A673 (cell line): ENCODE data around the gene SLIT1. TPM values are rescaled to one million over a fixed set of nuclear protein-coding genes. Genes with fewer than 3 reads are reported as not detected.

ENCODE experiments used
- BruUV-seq: library from RNA; stranded (reverse); fragments of 400-500 nt; replicated peaks from 2 replicates; lab custom pipeline; 2021; lab: Mats Ljungman, UMichigan
- CTCF ChIA-PET: fragments of 300-600 bp; sonication (Branson Sonifier 250); formaldehyde crosslinking; loops from one replicate; lab custom pipeline; 2022; ENCODE audit warnings: antibody characterized with exemption; lab: Charles Lee
- POLR2A ChIA-PET: fragments of 300-600 bp; sonication (Branson Sonifier 250); formaldehyde crosslinking; loops from one replicate; lab custom pipeline; 2022; ENCODE audit warnings: antibody characterized with exemption; ENCODE audit not compliant: low non-redundant PET; lab: Charles Lee
- DNase-seq: peaks from one replicate; pipeline ENCODE4 v3.0.0-alpha.2; 2015; ENCODE audit warnings: low spot score
- H3K27ac ChIP-seq: fragments of 200-600 bp; sonication (generic); 2 replicates; pipeline ENCODE4 v1.5.1; 2016; ENCODE audit warnings: mixed run types, low read depth, mild to moderate bottlenecking, mixed read lengths, antibody characterized with exemption, low read length; ENCODE audit not compliant: poor library complexity, severe bottlenecking
- H3K27me3 ChIP-seq: fragments of 200-600 bp; sonication (generic); replicated peaks from 2 replicates; pipeline ENCODE4 v1.6.1; 2017; ENCODE audit warnings: mixed run types, low read depth, mild to moderate bottlenecking, mixed read lengths, antibody characterized with exemption, low read length; ENCODE audit not compliant: insufficient read depth, poor library complexity
- H3K36me3 ChIP-seq: fragments of 200-600 bp; sonication (generic); 2 replicates; pipeline ENCODE4 v1.6.1; 2016; ENCODE audit warnings: mixed run types, mild to moderate bottlenecking, mixed read lengths, antibody characterized with exemption, low read length; ENCODE audit not compliant: insufficient read depth, poor library complexity, severe bottlenecking
- H3K4me1 ChIP-seq: fragments of 200-600 bp; sonication (generic); 2 replicates; pipeline ENCODE4 v1.6.1; 2017; ENCODE audit warnings: mixed run types, mild to moderate bottlenecking, mixed read lengths, antibody characterized with exemption, low read length; ENCODE audit not compliant: insufficient read depth, poor library complexity, severe bottlenecking
- H3K4me3 ChIP-seq: fragments of 200-600 bp; sonication (generic); 2 replicates; pipeline ENCODE4 v1.5.1; 2016; ENCODE audit warnings: low read depth, mixed run types, mild to moderate bottlenecking, mixed read lengths, low read length; ENCODE audit not compliant: poor library complexity, severe bottlenecking
- H3K9me3 ChIP-seq: fragments of 200-600 bp; sonication (generic); 2 replicates; pipeline ENCODE4 v1.6.1; 2016; ENCODE audit warnings: mixed run types, low read depth, mild to moderate bottlenecking, mixed read lengths, antibody characterized with exemption, low read length; ENCODE audit not compliant: poor library complexity, severe bottlenecking
- EZH2 ChIP-seq: fragments of 200-600 bp; sonication (generic); IDR thresholded peaks from 2 replicates; pipeline ENCODE4 v1.6.1; 2017; ENCODE audit warnings: borderline replicate concordance, low read depth, mild to moderate bottlenecking, mixed read lengths, antibody characterized with exemption, low read length; ENCODE audit not compliant: poor library complexity, severe bottlenecking
- intact Hi-C: fragments of 100-400 bp; cut with micrococcal nuclease; formaldehyde crosslinking; loops from one replicate; pipeline ENCODE4 v1.10.0; 2022; ENCODE audit not compliant: unreplicated experiment
- total RNA-seq: library from RNA; stranded (reverse); gene quantifications from 2 replicates; pipeline ENCODE4 v1.2.3, GENCODE V29; 2021
- TF ChIP-seq, protein P1 (sequence below): fragments of 300-800, 200-600 bp; sonication (generic); conservative IDR thresholded peaks from 2 replicates; pipeline ENCODE4 v1.5.1; 2017; ENCODE audit warnings: low read depth, mild to moderate bottlenecking, antibody characterized with exemption, low read length, moderate library complexity, mixed read lengths

SLIT1 gene
- total RNA-seq, 1 experiment from 2014 or later, result 0.43 TPM

DNA sequence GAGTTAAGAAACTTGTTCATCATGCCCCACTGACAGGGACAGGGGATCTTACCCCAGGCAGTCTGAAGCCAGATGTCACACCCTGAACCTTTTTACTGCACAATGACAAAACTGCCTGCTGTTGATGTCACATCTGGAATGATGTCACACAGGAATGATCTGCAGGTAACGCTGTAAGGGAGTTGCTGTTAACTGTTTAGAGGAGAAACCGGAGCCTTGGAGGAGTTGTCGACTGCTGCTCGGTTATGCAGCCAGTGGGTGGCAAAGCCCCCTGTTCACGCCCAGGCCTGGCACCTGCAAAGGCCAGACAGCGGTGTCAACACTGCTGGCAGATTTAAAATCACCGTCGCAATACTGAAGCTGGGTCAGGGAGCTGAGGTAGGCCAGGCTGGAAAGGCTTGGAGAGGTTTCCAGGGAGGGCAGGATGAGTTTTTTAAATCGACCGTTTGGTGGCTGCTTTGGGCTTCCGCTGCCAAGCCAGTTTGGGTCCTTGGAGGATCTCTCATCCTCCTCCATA is 10.0 kb upstream of the SLIT1 start:
- H3K27me3 ChIP-seq, result peaks cover 3% of the 10 kb centered on the region
- no peaks in the 10 kb centered on the region for H3K9me3 ChIP-seq
- TF ChIP-seq EZH2, result no peak
- TF ChIP-seq, protein P1, sequence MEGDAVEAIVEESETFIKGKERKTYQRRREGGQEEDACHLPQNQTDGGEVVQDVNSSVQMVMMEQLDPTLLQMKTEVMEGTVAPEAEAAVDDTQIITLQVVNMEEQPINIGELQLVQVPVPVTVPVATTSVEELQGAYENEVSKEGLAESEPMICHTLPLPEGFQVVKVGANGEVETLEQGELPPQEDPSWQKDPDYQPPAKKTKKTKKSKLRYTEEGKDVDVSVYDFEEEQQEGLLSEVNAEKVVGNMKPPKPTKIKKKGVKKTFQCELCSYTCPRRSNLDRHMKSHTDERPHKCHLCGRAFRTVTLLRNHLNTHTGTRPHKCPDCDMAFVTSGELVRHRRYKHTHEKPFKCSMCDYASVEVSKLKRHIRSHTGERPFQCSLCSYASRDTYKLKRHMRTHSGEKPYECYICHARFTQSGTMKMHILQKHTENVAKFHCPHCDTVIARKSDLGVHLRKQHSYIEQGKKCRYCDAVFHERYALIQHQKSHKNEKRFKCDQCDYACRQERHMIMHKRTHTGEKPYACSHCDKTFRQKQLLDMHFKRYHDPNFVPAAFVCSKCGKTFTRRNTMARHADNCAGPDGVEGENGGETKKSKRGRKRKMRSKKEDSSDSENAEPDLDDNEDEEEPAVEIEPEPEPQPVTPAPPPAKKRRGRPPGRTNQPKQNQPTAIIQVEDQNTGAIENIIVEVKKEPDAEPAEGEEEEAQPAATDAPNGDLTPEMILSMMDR, result no peak
- DNase-seq, result no peak
- H3K4me1 ChIP-seq, result peaks cover 10% of the 10 kb centered on the region
- intact Hi-C loops, result no loop called here
- ChIA-PET CTCF (interaction anchor here (0.6 to 1.6 kb wide), 5 partner anchors 10 to 555 kb away, joined by 3 to 16 read pairs (median 4); partner anchors contain the start of gene SLIT1), POLR2A (no interaction called here)
- no peak overlapping the region for H3K27ac ChIP-seq
- peak overlapping the region; percentile 51 for H3K4me3 ChIP-seq
- no peaks in the 10 kb centered on the region for H3K36me3 ChIP-seq
- BruUV-seq, result no TSS peak

DNA sequence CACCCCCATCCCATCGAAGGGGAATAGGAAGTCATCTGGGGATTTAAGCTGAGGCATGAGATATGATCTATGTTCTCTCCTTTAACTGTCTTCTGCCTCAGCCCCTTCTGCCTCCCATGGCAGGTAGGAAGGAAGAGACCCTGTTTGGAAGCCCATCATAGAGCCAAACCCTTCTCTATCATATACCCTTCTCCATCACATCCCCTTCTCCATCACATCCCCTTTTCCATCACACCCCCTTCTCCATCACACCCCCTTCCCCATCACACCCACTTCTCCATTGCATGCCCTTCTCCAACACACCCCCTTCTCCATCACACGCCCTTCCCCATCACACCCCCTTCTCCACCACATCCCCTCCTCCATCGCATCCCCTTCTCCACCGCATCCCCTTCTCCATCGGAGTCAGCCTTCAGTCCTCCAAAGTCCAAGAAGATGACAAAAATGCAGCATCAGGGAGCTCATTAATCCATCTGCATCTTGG is 7.2 kb upstream of the SLIT1 start:
- ChIA-PET CTCF (no interaction called here), POLR2A (no interaction called here)
- H3K9me3 ChIP-seq, result no peaks in the 10 kb centered on the region
- H3K4me3 ChIP-seq, result no peak overlapping the region
- DNase-seq, result no peak
- TF ChIP-seq, protein P1, result no peak
- TF ChIP-seq EZH2, result no peak
- intact Hi-C loops, result no loop called here
- peaks cover 10% of the 10 kb centered on the region for H3K4me1 ChIP-seq
- peaks cover 3% of the 10 kb centered on the region for H3K27me3 ChIP-seq
- BruUV-seq, result no TSS peak
- no peak overlapping the region for H3K27ac ChIP-seq
- no peaks in the 10 kb centered on the region for H3K36me3 ChIP-seq

DNA sequence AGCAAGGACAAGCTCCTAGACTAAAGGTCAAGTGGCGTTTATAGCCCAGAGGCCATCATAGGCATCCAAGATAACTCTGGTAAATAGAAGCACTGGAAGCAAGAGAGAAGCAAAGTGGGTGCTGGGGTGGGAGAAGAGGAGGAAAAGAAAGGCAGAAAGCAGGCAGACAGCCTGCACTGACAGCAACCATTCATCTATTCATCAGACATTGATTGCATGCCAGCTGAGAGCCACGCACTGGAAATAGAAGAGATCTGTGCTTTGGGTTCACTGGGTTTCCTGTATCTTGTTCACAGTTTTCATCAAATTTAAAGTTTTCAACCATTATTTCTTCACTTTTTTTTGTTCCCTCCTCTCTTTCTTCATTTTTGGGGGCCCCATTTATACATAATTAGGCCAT is 4.7 kb upstream of the SLIT1 start:
- BruUV-seq, result no TSS peak
- POLR2A ChIA-PET, result no interaction called here

More for the DNA sequence above, 4.7 kb upstream of the SLIT1 start:
- peaks cover 14% of the 10 kb centered on the region for H3K27me3 ChIP-seq
- no peak overlapping the region for H3K27ac ChIP-seq
- TF ChIP-seq, protein P1, result no peak
- no peak for TF ChIP-seq EZH2
- H3K4me3 ChIP-seq, result no peak overlapping the region
- CTCF ChIA-PET, result no interaction called here
- no peaks in the 10 kb centered on the region for H3K36me3 ChIP-seq
- intact Hi-C loops, result no loop called here
- DNase-seq, result no peak
- no peaks in the 10 kb centered on the region for H3K9me3 ChIP-seq
- no peaks in the 10 kb centered on the region for H3K4me1 ChIP-seq
